Stimulated activated CD4-positive, alpha-beta T cell treated with anti-CD3 and anti-CD28 coated beads, Interleukin-12 subunit alpha, Interleukin-12 subunit beta, amount 100 ng/mL, for 48 hours (primary cell): ENCODE measurements around the gene THSD7A.
"Not testable (repeated sequence)": the region's sequence is repeated elsewhere in the genome, so short reads cannot be mapped to it uniquely, and the experiment has no call there.

Experiments
- DNase-seq, 3 donors: peaks; one replicate each; pipeline ENCODE4 v3.0.0-alpha.2; 2020; ENCODE audit warnings: low read depth in 2 of 3, low spot score in 1 of 3

THSD7A gene

DNA sequence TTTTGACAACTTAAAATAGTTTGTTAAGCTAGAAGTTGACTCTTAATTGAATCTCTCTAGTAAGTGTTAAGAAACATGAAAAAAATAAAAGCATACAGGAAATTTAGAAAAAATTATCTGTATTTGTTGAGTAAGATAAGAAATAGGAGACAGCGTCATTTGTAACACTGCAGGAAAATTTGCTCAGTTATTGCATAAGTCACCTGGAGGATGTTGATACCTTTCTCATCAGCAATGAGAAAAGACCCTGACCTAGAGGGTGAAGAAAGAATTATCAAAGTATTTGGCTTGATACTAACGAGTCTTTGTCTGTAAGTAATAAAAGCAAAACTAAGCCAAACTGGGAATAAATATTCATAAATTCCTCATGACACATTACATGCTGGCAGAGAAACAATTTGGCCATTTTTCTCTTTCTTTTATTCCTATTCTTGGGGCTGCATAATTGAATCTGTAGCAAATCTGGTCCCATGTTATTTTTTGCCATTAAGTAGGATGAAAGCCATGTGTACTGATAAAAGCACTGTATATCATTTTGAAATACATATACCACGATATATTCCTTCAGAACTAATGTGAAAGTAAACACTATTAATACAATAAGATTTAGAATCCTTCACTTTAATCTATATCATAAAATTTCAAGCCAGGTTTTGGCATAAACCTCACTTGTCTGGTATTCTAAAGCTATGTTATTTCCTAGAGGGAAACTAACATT, 362.8 kb downstream of the THSD7A start:
- DNase-seq = no peak

DNA sequence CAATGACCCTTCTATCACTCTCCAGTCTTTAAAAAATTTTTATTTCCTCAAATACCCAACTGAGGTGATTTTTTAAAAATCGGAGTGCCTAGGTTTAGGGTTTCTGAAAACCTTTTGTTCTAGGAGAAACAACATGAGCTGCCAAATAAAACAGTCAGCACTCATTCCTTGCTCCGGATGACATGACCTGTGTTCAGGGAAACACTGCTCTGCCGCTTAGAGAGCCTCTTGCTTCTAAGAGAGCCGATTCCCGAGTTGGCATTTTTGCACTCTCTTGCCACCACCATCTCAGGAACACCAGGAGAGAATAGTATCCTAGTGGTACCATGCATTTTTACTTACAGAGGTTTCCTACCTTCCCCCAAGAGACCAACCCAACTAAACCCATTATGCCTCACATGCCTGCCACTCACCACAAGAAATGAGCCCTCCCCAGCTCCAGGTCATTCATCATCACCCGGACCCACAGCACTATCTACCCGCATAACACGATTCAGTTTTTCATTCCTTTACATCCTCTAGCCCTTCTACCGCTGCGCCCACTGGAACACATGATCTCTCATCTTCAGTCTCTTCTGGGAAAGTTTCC, 365.4 kb downstream of the THSD7A start:
- no peak for DNase-seq

DNA sequence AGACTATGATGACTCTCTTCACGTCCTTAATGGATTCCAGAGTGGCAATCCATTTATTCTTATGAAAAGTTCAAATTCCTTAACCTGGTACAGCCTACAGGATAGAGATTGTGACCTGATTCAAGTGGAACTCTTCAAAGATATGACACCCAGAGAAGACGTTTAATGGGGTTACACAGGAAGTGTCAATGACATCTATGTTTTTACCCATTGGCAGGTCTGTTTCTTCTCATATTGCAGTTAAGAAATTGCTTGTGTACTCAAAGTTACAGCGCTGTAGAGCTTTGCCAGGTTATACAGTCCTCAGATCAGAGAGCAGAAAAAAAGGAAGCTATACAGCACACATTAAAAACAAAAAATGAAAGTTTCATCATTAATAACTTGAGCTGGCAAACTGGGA, 367.4 kb downstream of the THSD7A start:
- DNase-seq = no peak

DNA sequence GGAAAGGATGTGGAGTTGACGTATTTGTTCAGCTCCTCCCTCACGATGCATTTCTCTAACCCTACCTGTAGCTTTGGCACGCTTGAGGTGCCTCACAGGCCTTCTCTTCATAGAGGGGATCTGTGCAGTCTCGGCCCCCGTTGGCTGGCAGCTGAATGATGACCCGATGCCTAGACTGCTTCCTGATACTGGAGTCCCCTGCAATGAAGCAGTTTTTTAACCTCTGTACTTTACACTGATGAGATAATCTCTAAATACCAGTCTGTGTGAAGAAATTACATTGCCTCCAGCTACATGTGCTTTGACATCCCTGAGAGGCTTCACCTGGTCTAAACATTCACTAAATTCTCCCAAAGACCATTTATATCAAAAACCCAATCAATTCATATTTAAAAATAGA, 370.1 kb downstream of the THSD7A start:
- no peak for DNase-seq

DNA sequence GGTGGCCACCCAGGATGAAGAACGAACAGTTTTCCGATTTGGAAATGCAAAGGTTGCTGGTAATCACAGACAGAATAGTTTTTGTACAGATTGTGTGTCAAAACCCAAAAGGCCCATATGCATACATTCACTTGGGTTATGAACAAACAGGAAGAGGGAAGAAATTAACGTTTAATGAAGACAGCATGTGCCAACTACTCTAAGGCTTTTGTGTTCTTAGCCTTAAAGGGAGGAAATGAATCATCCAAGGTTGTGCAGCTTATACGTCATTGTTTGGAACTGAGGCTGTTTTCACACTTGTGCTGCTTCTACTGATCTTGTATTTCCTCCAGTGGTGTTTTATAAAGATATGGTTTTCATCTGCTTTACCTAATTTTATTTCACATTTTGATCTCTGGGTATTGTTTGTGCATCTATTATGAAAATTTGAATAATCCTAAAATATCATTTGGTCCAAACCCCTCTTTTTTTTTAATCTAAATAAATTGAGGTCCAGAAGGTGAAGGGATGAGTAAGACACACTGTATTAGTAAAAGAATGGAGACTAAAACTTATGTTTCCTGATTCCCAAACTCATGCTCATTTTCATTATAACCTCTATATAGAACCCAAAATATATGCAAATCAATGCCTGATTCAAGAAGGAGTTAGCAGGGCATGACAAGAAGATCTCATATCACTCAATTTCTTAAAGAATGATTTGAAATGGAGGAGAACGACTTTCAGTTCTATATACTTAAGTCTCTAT, 373.1 kb downstream of the THSD7A start:
- DNase-seq = no peak

DNA sequence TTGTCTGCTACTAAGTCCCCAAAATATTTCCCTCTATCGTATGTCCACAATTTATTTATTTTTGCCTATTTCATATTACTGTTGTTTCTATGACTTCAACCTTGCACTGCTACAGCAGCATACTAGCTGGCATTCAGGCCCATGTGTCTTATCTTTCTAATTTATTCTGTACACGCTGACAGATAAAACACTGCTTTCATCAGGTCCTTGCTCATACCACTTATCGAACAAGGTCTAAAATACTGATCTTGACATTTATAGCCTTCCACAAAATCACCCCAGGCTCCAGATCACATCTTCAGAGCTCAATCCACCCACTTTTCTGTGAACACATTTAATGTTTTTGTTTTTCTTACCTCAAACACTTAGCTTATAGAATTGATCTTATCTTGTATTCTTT, 374.6 kb downstream of the THSD7A start:
- no peak for DNase-seq

DNA sequence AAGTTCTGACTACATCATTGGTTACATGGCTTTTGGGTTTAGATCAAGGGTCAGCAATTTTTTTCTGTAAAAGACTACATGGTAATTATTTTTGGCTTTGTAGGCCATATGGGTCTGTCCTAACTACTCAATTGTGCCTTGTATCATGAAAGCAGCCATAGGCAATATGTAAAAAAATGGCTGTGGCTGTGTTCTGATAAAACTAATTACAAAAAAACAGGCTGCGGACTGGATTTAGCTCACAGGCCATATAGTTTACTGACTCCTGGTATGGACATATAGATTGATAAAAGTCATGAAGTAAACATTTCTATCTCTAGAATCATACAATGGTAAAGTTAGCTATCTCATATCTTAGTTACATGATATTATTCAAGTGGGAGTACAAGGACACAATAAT, 375.4 kb downstream of the THSD7A start:
- DNase-seq = no peak

DNA sequence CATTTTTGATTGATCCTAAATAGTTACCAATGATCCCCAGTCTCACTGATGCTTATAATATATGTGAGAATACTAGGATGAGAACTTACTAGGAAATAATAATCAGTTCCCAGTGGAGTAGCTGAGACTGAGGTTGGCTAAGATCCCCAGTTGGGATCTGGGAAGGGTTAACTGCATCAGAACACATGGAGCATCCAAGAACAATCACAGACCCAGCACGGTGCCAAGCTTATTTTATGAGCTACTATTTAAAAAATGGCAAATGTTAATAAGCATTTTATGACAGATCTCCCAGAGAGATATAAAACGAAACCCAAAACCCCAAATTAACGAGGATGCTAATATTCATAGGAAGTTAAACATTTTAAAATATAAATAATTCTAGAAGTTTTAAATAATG, 379.5 kb downstream of the THSD7A start:
- no peak for DNase-seq

DNA sequence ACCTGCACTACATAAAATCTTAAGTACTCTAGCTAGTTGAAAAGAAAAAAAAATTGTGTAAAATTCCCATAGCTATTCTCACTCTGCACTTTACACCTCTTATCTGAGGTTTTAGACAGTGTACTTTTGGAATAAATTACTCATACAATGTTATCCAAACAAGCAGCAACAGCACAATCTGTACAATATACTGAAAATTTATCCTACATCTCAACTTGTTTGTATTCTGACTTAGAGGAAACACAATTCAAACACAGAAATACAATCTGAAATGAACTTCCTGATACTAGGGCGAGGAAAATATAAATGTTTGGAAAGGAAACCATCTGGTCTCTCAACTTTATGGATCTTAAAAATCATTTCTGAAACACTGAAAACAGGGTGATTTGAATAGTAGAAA, 381.7 kb downstream of the THSD7A start:
- DNase-seq = no peak

DNA sequence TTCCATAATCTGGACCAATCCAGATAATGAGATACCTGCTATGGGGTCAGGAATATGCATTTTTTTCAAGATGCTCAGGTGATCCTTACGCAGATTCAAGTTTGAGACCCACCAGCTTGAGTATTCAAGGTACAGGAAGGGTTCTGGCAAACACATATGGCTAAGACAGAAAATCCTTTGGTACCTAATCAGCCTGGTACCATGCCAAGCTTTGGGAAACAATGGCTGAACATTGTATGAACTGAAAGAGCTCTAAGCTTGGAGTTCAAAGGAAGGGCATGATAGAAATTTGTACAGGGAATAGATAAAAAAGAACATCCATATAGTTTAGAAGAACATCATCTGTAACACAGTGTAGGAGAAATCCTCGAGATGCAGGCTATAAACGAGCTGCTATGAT, 382.7 kb downstream of the THSD7A start:
- DNase-seq = no peak

DNA sequence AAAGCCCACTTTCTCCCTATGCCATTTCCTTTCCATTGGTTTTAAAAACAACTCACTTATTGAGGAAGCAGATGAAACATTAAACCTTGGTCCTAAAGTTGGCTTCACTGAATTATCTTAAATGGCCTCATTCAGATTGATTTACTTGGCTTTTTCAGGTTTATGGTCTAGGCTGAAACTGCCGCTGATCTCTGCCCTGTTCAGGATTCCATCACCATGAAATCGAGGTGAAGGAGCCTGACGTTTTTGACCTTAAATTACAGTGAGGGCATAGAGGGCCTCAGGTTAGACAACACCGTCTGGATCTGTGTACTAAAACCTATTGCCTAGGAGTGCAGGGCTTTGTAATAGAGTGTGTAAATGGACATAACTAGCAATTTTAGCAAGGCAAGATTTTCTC, 383.7 kb downstream of the THSD7A start:
- DNase-seq = no peak

DNA sequence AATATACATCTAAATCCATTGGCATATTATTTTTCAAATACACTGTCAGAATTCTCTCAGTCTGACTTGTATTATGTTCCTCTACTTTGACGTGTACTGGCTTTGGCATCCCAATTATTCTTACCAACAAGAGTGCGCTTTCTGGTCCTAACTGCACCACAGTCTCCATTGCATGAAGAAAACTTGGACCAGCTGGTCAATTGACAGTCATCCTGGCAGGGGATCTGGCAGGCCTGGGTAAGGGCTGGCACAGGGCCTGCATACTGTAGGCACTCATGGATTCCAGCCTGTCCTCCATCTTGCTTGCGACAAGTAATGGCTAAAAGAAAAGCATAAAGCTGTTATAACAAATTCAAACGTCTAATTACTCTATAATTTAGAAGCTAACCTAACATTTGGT, 384.9 kb downstream of the THSD7A start:
- no peak for DNase-seq

DNA sequence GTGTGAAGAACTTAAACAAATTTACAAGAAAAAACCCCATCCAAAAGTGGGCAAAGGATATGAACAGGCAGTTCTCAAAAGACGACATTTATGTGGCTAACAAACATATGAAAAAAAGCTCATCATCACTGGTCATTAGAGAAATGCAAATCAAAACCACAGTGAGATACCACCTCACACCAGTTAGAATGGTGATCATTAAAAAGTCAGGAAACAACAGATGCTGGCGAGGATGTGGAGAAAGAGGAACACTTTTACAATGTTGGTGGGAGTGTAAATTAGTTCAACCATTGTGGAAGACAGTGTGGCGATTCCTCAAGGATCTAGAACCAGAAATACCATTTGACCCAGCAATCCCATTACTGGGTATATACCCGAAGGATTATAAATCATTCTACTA, 388.1 kb downstream of the THSD7A start:
- not testable (repeated sequence) for DNase-seq

DNA sequence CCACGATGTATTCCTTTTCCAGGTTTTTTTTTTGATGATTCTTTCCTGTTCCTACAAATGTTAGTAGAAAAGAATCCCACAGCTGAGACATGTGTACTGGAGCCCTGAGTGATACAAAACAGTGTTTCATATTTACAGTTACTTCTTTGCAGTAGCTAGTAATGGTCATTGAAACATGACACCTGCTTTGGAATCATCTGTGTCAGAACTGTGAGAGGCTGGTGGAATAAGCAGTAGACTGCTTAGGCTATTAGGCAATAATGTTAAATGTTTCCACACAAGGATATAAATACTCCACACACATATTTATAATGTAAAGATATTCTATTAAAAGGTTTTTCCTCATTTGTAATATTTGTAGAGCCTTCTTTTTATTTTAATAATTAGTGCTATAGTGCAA, 394.0 kb downstream of the THSD7A start:
- no peak for DNase-seq

DNA sequence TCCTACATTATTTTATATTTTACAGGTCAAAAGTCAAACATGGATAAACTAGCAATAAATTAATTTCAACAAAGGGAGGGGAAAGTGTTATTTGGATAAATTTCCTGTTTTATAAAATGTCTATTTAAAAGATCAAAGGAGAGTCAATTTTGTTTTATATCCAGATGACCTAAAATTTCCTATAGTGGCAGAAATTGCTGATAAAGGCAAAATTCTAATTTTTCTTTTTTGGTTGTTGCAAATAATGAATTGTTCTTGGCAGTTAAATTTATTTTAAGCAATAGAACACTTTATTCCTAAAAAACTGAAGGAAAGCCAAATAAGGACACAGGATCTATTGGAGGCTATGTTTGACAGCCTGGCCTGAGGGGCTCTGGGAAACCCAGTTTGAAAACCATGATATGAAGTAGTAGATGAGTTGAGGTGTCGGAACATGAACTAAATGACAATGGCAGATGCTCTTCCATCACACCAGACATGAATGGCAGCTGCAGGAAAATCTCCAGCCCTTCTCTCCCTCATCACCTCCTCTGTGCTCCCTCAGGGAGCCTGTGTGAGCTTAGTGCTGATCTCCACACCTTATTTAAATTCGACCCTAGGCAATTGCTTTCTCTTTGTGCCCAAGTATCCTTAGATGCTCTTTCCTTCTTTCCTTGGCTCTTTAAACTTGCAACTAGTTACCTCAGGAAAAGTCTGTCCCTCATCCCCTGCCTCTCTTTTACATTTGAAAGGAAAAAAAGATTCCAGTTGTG, 395.0 kb downstream of the THSD7A start:
- DNase-seq = no peak

DNA sequence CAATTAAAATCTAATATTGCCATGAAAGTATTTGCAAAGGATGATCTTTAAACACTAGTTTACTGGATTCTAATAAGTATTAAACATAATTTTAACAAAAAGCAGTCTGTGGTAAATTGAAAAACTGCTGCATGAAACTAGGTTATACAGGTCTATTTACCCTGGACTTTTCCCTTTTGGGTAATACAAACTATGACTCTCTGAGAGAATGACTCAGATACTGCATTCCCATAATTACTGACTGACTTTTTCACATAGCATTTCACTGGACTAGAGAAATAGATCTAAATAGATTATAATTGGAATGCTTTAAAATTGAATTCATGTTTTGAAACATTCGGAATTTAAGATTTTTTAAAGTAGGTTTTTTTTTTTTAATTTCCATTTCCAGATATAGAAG, 395.7 kb downstream of the THSD7A start:
- no peak for DNase-seq

DNA sequence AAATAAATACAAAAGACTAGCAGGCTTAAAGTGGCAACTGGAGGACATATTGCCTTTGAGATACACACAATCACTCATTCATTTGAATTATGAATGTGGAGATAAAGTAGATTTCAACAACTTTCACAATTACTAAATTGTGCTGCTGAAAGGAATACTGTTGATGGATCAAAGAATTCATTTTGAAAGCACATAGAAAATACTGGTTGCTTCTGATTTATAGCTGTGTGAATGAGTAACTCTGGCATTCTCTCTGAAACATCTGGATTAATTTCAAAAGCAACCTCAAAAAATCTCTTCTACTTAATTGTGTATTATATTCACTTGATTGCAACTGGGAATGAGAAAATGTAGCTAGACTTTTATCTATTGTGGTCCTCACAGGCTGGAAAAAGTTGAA, 397.6 kb downstream of the THSD7A start:
- DNase-seq = no peak

DNA sequence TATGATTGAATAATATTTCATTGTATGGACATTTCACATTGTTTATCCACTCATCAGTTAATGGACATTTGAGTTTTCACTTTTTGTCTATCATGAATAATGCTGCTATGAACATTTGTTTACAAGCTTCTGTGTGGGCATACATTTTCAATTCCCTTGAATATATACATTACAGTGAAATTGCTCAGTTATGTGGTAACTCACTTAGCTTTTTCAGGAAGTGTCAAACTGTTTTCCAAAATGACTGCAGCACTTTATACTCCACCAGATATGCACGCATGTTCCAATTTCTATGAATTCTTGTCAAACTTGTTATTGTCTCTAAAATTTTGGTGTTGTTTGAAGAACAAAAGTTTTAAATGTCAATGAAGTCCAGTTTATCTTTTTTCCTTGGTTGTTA, 401.2 kb downstream of the THSD7A start:
- DNase-seq = no peak

DNA sequence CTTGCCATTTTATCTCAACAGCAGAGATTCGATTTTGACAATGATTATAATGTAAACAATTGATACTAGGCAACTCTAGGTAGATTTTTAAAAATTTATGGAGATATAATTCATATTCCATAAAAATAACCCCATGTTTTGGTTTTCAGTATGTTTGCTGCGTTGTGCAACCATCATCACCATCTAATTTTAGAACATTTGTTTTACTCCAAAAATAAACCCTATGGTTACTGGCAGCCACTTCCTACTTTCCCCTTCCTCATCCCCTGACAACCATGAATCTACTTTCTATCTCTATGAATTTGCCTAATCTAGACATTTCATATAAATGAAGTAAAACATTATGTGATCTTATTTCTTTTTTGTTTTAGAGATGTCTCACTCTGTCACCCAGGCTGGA, 401.9 kb downstream of the THSD7A start:
- DNase-seq = no peak

DNA sequence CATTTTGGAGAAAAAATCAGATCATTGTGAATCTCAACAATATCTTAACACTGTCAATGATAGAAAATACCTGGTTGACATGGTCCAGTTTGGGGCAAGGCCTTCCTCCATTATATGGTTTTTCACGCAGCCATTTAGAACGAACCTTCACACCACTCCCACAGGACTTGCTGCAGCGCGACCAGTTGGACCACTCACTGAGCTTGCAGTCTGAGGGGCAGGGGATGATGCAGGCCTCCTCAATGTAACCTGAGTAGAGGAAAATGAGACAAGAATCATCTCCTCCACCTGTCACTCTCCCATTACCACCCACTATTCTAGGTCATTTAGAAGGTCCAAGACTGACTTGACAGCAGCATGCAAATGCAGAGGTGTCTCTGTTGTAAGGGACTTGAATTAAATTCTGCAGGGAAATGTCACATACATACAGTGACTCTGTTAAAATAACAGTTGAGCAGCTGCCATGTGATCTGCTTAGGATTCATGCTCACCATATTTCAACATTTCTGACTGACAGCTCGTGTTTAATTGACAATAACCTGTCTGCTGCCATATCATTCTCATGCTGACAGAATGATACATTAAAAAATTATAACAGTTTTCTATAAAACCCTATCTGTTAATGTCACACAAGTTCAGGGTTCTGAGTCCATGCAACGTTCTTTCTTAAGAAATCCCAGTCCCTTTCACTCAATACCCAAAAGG, 403.0 kb downstream of the THSD7A start:
- no peak for DNase-seq

DNA sequence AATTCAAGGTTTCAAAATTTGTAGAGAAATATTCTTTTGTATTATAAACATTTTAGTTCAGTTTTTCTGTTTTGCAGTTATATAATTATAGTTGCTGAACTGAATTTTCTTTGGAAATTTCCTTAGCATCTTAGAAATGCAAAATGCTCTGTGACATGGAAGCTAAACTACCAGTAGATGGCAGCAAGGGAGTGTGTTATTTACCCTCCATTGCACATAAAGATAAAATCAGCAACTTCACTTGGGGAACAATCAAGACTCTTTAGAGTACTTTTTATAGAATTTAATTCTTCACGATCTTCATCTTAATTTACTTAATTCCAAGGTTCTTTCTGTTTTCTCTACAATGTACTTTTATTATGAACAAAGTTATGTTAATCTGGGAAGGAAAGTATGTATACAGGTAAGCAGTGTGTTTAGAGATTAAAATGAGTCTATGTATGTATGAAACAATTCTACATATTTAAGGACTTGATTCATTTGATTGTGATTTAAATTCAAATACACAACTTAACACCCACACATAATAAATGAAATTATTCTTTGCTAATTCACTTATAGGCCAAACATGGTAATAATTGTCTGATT, 404.2 kb downstream of the THSD7A start:
- DNase-seq = no peak
